ENCODE results near the gene RETREG1.

DNA sequence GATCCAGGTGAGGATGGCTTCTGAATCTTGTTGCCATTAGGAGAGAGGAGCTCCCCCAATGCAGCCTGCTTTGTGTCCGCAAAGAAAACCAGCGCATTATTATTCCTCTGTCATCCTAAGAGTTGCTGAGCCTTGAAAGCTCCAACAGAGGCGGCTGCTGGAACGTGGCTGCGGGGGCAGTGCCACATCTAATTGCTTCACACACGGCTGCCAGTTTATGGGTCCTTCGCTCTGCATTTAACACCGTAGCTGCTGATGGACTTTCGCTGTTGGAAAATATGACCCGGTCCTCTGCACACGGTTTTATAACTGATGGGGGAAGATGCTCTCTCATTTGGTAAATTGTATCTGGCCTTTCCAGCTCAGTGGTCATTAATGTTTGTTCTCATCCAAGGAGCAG is 189.2 kb downstream of the RETREG1 start:
- TF ChIP-seq, protein P1, sequence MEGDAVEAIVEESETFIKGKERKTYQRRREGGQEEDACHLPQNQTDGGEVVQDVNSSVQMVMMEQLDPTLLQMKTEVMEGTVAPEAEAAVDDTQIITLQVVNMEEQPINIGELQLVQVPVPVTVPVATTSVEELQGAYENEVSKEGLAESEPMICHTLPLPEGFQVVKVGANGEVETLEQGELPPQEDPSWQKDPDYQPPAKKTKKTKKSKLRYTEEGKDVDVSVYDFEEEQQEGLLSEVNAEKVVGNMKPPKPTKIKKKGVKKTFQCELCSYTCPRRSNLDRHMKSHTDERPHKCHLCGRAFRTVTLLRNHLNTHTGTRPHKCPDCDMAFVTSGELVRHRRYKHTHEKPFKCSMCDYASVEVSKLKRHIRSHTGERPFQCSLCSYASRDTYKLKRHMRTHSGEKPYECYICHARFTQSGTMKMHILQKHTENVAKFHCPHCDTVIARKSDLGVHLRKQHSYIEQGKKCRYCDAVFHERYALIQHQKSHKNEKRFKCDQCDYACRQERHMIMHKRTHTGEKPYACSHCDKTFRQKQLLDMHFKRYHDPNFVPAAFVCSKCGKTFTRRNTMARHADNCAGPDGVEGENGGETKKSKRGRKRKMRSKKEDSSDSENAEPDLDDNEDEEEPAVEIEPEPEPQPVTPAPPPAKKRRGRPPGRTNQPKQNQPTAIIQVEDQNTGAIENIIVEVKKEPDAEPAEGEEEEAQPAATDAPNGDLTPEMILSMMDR (IDR thresholded peaks at IDR 0.05; ENCODE audit: insufficient read depth, low read length) = no peak
- TF ChIP-seq, protein P2, sequence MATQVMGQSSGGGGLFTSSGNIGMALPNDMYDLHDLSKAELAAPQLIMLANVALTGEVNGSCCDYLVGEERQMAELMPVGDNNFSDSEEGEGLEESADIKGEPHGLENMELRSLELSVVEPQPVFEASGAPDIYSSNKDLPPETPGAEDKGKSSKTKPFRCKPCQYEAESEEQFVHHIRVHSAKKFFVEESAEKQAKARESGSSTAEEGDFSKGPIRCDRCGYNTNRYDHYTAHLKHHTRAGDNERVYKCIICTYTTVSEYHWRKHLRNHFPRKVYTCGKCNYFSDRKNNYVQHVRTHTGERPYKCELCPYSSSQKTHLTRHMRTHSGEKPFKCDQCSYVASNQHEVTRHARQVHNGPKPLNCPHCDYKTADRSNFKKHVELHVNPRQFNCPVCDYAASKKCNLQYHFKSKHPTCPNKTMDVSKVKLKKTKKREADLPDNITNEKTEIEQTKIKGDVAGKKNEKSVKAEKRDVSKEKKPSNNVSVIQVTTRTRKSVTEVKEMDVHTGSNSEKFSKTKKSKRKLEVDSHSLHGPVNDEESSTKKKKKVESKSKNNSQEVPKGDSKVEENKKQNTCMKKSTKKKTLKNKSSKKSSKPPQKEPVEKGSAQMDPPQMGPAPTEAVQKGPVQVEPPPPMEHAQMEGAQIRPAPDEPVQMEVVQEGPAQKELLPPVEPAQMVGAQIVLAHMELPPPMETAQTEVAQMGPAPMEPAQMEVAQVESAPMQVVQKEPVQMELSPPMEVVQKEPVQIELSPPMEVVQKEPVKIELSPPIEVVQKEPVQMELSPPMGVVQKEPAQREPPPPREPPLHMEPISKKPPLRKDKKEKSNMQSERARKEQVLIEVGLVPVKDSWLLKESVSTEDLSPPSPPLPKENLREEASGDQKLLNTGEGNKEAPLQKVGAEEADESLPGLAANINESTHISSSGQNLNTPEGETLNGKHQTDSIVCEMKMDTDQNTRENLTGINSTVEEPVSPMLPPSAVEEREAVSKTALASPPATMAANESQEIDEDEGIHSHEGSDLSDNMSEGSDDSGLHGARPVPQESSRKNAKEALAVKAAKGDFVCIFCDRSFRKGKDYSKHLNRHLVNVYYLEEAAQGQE (IDR thresholded peaks at IDR 0.05; ENCODE audit: insufficient replicate concordance, low read depth) = no peak
- TF ChIP-seq POLR2AphosphoS5 (IDR thresholded peaks at IDR 0.05; ENCODE audit: low read depth) (no peak), GABPA (IDR thresholded peaks at IDR 0.05; ENCODE audit: low read depth) (no peak)

All from HL-60 (cell line).